Measurements from ENCODE around the gene ZC3H14.

ZC3H14 gene

GRCh38 chr14:88552876-88553275 is 10.0 kb upstream of the ZC3H14 start:
- DNase-seq (ENCODE audit: low read depth), result no peak

- no peak for DNase-seq (ENCODE audit: low read depth)
These were observed 8.9 kb upstream of the ZC3H14 start for GRCh38 chr14:88553886-88554456.

- DNase-seq (ENCODE audit: low read depth), result no peak
These were observed 8.2 kb upstream of the ZC3H14 start, which contains the start of gene PTPN21 for GRCh38 chr14:88554457-88555286. TSS of gene PTPN21 (minus strand) at chr14:88555007. CDS start at chr14:88550417, 4,590 bp downstream.

GRCh38 chr14:88556581-88556980 is 6.3 kb upstream of the ZC3H14 start:
- no peak for DNase-seq (ENCODE audit: low read depth)

- DNase-seq (ENCODE audit: low read depth), result no peak
These were observed 3.0 kb upstream of the ZC3H14 start for GRCh38 chr14:88559852-88560251.

GRCh38 chr14:88562532-88562830 is 356 bp upstream of the ZC3H14 start:
- no peak for DNase-seq (ENCODE audit: low read depth)

- DNase-seq (ENCODE audit: low read depth), result no peak
These were observed 1.0 kb downstream of the ZC3H14 start for GRCh38 chr14:88563845-88564244.

- DNase-seq (ENCODE audit: low read depth), result no peak
These were observed 2.6 kb downstream of the ZC3H14 start for GRCh38 chr14:88565427-88565826.

GRCh38 chr14:88568196-88568595 is 5.4 kb downstream of the ZC3H14 start:
- no peak for DNase-seq (ENCODE audit: low read depth)

- DNase-seq (ENCODE audit: low read depth), result no peak
These were observed 9.3 kb downstream of the ZC3H14 start for GRCh38 chr14:88572117-88572516.

- no peak for DNase-seq (ENCODE audit: low read depth)
These were observed 13.4 kb downstream of the ZC3H14 start for GRCh38 chr14:88576222-88576621.

GRCh38 chr14:88584451-88584850 is 21.6 kb downstream of the ZC3H14 start:
- DNase-seq (ENCODE audit: low read depth), result no peak

- no peak for DNase-seq (ENCODE audit: low read depth)
These were observed 25.2 kb downstream of the ZC3H14 start for GRCh38 chr14:88588081-88588480.

GRCh38 chr14:88590173-88590572 is 27.3 kb downstream of the ZC3H14 start:
- DNase-seq (ENCODE audit: low read depth), result no peak

- no peak for DNase-seq (ENCODE audit: low read depth)
These were observed 29.2 kb downstream of the ZC3H14 start for GRCh38 chr14:88592031-88592430.

GRCh38 chr14:88597038-88597437 is 34.2 kb downstream of the ZC3H14 start:
- DNase-seq (ENCODE audit: low read depth), result no peak

- DNase-seq (ENCODE audit: low read depth), result no peak
These were observed 34.8 kb downstream of the ZC3H14 start for GRCh38 chr14:88597601-88598000.

- no peak for DNase-seq (ENCODE audit: low read depth)
These were observed 35.3 kb downstream of the ZC3H14 start for GRCh38 chr14:88598097-88598675.

- no peak for DNase-seq (ENCODE audit: low read depth)
These were observed 36.5 kb downstream of the ZC3H14 start for GRCh38 chr14:88599326-88599725.

- DNase-seq (ENCODE audit: low read depth), result no peak
These were observed 37.1 kb downstream of the ZC3H14 start for GRCh38 chr14:88599761-88600439.

- DNase-seq (ENCODE audit: low read depth), result no peak
These were observed 41.4 kb downstream of the ZC3H14 start for GRCh38 chr14:88604212-88604611.

GRCh38 chr14:88605594-88605993 is 42.8 kb downstream of the ZC3H14 start:
- DNase-seq (ENCODE audit: low read depth), result no peak

- DNase-seq (ENCODE audit: low read depth), result no peak
These were observed 45.0 kb downstream of the ZC3H14 start for GRCh38 chr14:88607829-88608228.

Measured in activated gamma-delta T cell treated with anti-CD3 and anti-CD28 coated beads, Interleukin-2, amount 50 U/mL, for 16 hours (primary cell).